ENCODE data around the gene ZBTB40.

The ZBTB40 gene

DNA sequence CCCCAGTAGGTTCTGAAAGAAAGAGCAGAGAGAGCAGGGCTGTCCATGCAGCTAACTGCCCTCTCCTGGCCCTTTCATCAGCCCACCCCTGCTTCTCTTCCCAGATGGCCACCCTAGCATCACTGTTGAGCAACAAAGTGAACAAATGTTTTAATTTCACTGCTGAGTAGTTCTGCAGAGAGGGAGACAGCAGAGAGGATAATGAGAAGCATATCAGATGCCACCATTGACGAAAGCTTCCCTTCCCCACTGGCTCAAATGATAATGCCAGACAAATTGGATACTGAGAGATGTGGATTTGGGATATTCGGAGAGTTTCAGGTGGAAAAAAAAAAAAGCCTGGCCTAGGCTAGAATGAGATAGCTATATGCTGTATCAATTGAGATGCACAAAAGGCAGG lies 46.8 kb downstream of the ZBTB40 start:
- peaks cover 21% of the 10 kb centered on the region for H3K36me3 ChIP-seq (ENCODE audit: control insufficient read depth, insufficient read depth, low read length)
- no peaks in the 10 kb centered on the region for H3K27me3 ChIP-seq (replicated peaks; ENCODE audit: control insufficient read depth, insufficient read depth, low read length, poor library complexity, severe bottlenecking)
- DNase-seq: no peak
- H3K4me3 ChIP-seq (ENCODE audit: insufficient read depth, low read depth, low read length, poor library complexity, severe bottlenecking): no peak overlapping the region
- H3K27ac ChIP-seq (ENCODE audit: insufficient read depth, low read length, poor library complexity, severe bottlenecking): no peak overlapping the region
- H3K9me3 ChIP-seq (ENCODE audit: control insufficient read depth, low read length): no peaks in the 10 kb centered on the region
- no peaks in the 10 kb centered on the region for H3K4me1 ChIP-seq (ENCODE audit: control insufficient read depth, insufficient read depth, low read length, poor library complexity, severe bottlenecking)

DNA sequence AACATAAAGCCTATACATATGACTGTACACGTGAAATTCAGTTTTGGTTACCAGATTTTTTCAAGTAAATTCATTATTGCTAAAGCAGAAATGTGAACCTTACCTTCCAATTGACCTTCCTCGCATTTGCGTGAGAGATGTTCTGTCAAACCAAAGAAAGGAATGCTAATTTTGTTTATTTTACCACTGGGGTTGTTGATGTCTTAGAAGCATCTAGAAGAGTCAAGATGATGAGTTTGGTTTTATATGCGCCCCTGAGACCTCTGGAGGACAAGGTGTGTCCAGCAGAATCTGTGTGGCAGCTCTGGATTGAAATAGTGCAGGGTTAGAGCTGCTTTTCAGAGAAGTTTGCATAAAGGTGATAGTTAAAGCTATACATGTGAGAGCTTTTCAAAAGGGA lies 48.4 kb downstream of the ZBTB40 start:
- Histone ChIP-seq H3K36me3 (ENCODE audit: control insufficient read depth, insufficient read depth, low read length) (peaks cover 18% of the 10 kb centered on the region), H3K4me3 (ENCODE audit: insufficient read depth, low read depth, low read length, poor library complexity, severe bottlenecking) (no peak overlapping the region), H3K9me3 (ENCODE audit: control insufficient read depth, low read length) (no peaks in the 10 kb centered on the region), H3K4me1 (ENCODE audit: control insufficient read depth, insufficient read depth, low read length, poor library complexity, severe bottlenecking) (no peaks in the 10 kb centered on the region), H3K27ac (ENCODE audit: insufficient read depth, low read length, poor library complexity, severe bottlenecking) (no peak overlapping the region), H3K27me3 (replicated peaks; ENCODE audit: control insufficient read depth, insufficient read depth, low read length, poor library complexity, severe bottlenecking) (no peaks in the 10 kb centered on the region)
- no peak for DNase-seq

DNA sequence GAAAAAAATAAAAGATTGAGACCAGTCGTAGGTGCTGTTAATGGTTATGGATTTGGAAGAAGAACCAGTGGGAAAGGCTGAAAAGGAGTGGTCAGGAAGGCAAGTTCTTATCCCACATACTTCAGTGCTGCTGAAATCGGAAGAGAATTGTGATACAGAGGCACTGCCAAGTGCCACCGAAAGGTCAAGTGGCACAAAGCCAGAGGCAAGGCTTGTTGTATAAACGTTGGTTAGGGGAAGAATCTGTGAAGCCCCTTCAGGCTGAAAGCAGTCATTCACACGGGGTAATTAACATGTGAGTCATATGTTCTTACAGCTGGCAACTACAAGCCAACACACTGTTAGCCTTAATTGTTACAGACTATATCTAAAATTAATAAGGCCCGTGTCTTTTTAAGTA lies 48.8 kb downstream of the ZBTB40 start:
- DNase-seq: no peak
- Histone ChIP-seq H3K27ac (ENCODE audit: insufficient read depth, low read length, poor library complexity, severe bottlenecking) (no peak overlapping the region), H3K4me1 (ENCODE audit: control insufficient read depth, insufficient read depth, low read length, poor library complexity, severe bottlenecking) (no peaks in the 10 kb centered on the region), H3K4me3 (ENCODE audit: insufficient read depth, low read depth, low read length, poor library complexity, severe bottlenecking) (no peak overlapping the region), H3K36me3 (ENCODE audit: control insufficient read depth, insufficient read depth, low read length) (peaks cover 18% of the 10 kb centered on the region), H3K9me3 (ENCODE audit: control insufficient read depth, low read length) (no peaks in the 10 kb centered on the region), H3K27me3 (replicated peaks; ENCODE audit: control insufficient read depth, insufficient read depth, low read length, poor library complexity, severe bottlenecking) (no peaks in the 10 kb centered on the region)

DNA sequence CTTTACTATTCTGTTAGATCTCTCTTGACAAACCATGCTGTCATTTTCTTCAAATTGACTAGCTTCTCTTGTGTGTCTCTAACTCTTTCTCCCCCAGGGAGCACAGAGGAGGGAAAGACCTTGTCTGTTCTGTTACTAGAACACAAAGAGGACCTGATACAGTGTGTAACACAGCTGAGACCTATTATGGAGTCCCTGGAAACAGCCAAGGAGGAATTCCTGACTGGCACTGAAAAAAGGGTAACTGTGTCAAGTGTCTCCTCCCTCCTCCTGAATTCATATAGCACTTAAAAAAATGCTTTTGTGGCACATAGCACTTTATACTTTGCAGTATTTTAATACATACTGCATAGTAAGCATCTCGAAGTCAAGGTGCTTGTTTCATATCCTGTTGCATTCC lies 50.6 kb downstream of the ZBTB40 start:
- Histone ChIP-seq H3K9me3 (ENCODE audit: control insufficient read depth, low read length) (no peaks in the 10 kb centered on the region), H3K4me3 (ENCODE audit: insufficient read depth, low read depth, low read length, poor library complexity, severe bottlenecking) (no peak overlapping the region), H3K4me1 (ENCODE audit: control insufficient read depth, insufficient read depth, low read length, poor library complexity, severe bottlenecking) (no peaks in the 10 kb centered on the region), H3K36me3 (ENCODE audit: control insufficient read depth, insufficient read depth, low read length) (peaks cover 26% of the 10 kb centered on the region), H3K27ac (ENCODE audit: insufficient read depth, low read length, poor library complexity, severe bottlenecking) (no peak overlapping the region), H3K27me3 (replicated peaks; ENCODE audit: control insufficient read depth, insufficient read depth, low read length, poor library complexity, severe bottlenecking) (no peaks in the 10 kb centered on the region)
- no peak for DNase-seq

DNA sequence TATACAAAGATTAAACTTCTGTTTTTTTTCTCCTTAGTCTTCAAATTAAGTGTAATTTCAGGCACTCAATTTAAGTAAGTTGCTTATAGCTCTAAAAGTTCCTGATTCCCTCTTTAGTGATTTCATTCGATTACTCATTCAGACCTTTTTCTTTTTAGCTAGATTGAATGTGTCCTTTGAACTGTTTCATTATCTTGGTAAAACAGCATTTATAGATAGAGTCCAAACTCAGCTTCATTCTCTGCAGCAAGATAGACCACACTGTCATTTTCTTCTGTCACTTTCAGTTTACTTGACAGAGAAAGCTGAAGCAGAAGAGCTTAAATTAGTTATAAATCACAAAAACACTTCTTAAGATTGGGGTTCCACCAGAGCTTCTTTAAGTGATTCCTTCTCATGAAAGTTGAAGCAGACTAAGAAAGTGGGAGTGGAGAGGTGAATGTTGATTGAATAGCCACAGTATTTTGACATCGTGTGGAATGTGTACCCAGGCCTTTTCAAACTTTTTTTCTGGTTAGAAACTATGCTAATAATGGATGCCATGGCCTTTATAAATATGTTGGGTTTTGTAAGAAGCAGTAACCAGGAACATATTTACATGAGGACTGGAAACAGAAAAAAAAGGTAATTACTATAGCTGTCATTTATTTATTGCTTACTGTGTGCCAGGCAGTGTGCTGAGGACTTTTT lies 52.2 kb downstream of the ZBTB40 start:
- Histone ChIP-seq H3K4me3 (ENCODE audit: insufficient read depth, low read depth, low read length, poor library complexity, severe bottlenecking) (no peak overlapping the region), H3K9me3 (ENCODE audit: control insufficient read depth, low read length) (no peaks in the 10 kb centered on the region), H3K4me1 (ENCODE audit: control insufficient read depth, insufficient read depth, low read length, poor library complexity, severe bottlenecking) (no peaks in the 10 kb centered on the region), H3K27ac (ENCODE audit: insufficient read depth, low read length, poor library complexity, severe bottlenecking) (no peak overlapping the region), H3K27me3 (replicated peaks; ENCODE audit: control insufficient read depth, insufficient read depth, low read length, poor library complexity, severe bottlenecking) (no peaks in the 10 kb centered on the region), H3K36me3 (ENCODE audit: control insufficient read depth, insufficient read depth, low read length) (peaks cover 43% of the 10 kb centered on the region)
- DNase-seq: no peak

DNA sequence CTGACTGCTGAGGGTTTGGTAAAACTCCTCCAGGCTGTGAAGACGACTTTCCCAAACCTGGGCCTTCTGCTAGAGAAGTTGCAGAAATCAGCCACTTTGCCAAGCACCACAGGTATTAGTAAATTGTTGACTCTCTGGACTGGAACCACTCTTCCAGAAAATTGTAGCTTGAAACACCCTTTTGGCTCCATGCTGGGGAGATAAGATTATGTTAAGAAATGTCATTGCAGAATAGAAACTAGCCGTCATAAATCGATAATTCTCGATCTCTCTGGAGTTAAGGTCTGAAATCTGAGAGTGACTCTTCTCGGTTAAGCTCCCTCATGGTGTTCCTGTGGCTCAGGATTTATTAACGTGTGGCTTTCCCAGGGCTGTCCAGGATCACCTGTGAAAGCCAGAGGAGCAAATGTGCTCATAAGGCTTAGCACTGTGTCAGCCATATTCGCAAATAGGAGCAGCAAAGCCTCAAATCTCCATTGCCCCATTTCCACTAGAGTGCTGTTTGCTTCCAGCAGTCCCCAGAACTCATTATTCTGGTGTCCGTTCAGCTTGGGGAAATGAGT lies 54.6 kb downstream of the ZBTB40 start:
- no peak for DNase-seq
- Histone ChIP-seq H3K36me3 (ENCODE audit: control insufficient read depth, insufficient read depth, low read length) (peaks cover 61% of the 10 kb centered on the region), H3K9me3 (ENCODE audit: control insufficient read depth, low read length) (no peaks in the 10 kb centered on the region), H3K4me3 (ENCODE audit: insufficient read depth, low read depth, low read length, poor library complexity, severe bottlenecking) (no peak overlapping the region), H3K27ac (ENCODE audit: insufficient read depth, low read length, poor library complexity, severe bottlenecking) (no peak overlapping the region), H3K4me1 (ENCODE audit: control insufficient read depth, insufficient read depth, low read length, poor library complexity, severe bottlenecking) (no peaks in the 10 kb centered on the region), H3K27me3 (replicated peaks; ENCODE audit: control insufficient read depth, insufficient read depth, low read length, poor library complexity, severe bottlenecking) (no peaks in the 10 kb centered on the region)

DNA sequence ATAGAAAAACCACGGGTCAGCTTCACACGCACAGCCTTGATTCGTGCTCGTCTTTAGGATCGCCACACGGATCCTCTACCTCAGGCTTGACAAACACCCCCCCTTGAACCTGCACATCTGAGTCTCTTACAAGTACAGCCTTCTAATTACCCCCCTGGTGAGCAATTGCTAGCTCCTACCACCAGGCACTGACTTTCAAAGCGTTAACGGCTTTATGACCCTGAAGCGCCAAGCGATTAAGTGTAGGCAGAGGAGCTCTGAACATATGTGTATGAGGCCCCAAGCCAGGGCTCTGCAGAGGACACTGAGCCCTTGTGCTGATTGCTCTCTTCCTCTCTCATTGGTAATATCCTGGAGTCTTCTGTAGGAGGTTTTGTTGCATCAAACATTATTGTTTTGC lies 55.9 kb downstream of the ZBTB40 start:
- Histone ChIP-seq H3K9me3 (ENCODE audit: control insufficient read depth, low read length) (no peaks in the 10 kb centered on the region), H3K4me1 (ENCODE audit: control insufficient read depth, insufficient read depth, low read length, poor library complexity, severe bottlenecking) (no peaks in the 10 kb centered on the region), H3K27ac (ENCODE audit: insufficient read depth, low read length, poor library complexity, severe bottlenecking) (no peak overlapping the region), H3K4me3 (ENCODE audit: insufficient read depth, low read depth, low read length, poor library complexity, severe bottlenecking) (no peak overlapping the region), H3K36me3 (ENCODE audit: control insufficient read depth, insufficient read depth, low read length) (peaks cover 65% of the 10 kb centered on the region), H3K27me3 (replicated peaks; ENCODE audit: control insufficient read depth, insufficient read depth, low read length, poor library complexity, severe bottlenecking) (no peaks in the 10 kb centered on the region)
- no peak for DNase-seq

DNA sequence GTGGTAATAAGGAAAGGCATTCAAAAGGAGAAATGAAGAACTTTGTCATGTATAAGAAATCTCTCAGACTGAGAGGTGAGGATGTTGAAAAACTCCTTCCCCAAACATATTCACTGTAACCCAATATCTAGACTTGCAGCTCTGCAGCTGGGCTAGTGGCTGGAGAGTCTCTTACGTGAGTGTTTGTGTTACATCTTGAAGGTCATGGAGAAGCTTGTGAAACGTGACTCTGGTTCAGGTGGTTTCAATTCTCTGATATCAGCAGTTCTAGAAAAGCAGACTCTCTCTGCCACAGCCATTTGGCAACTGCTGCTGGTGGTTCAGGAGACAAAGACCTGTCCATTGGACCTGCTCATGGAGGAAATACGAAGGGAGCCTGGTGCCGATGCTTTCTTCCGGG lies 56.7 kb downstream of the ZBTB40 start:
- Histone ChIP-seq H3K27ac (ENCODE audit: insufficient read depth, low read length, poor library complexity, severe bottlenecking) (no peak overlapping the region), H3K36me3 (ENCODE audit: control insufficient read depth, insufficient read depth, low read length) (peaks cover 69% of the 10 kb centered on the region)
- DNase-seq: no peak

DNA sequence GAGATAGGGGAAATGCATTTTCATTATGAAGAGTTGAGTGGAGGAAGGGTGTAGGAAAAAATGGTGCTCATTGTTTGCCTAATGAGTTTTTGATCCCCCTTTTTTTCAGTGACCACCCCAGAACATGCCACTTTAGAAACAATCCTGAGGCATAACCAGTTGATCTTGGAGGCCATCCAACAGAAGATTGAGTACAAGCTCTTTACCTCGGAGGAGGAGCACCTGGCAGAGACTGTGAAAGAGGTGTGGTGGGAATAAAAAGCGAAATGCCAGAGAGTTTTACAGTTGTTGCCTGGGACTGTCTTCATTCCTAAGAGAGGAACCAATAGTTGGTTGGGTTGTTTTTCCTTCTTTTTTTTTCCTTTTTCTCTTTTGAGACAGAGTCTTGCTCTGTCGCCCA lies 57.3 kb downstream of the ZBTB40 start:
- H3K4me1 ChIP-seq (ENCODE audit: control insufficient read depth, insufficient read depth, low read length, poor library complexity, severe bottlenecking): no peaks in the 10 kb centered on the region
- H3K27ac ChIP-seq (ENCODE audit: insufficient read depth, low read length, poor library complexity, severe bottlenecking): no peak overlapping the region
- peaks cover 70% of the 10 kb centered on the region for H3K36me3 ChIP-seq (ENCODE audit: control insufficient read depth, insufficient read depth, low read length)
- no peak for DNase-seq
- H3K9me3 ChIP-seq (ENCODE audit: control insufficient read depth, low read length): no peaks in the 10 kb centered on the region
- H3K4me3 ChIP-seq (ENCODE audit: insufficient read depth, low read depth, low read length, poor library complexity, severe bottlenecking): no peak overlapping the region
- no peaks in the 10 kb centered on the region for H3K27me3 ChIP-seq (replicated peaks; ENCODE audit: control insufficient read depth, insufficient read depth, low read length, poor library complexity, severe bottlenecking)

More for the DNA sequence above, 56.7 kb downstream of the ZBTB40 start:
- Histone ChIP-seq H3K4me1 (ENCODE audit: control insufficient read depth, insufficient read depth, low read length, poor library complexity, severe bottlenecking) (no peaks in the 10 kb centered on the region), H3K9me3 (ENCODE audit: control insufficient read depth, low read length) (no peaks in the 10 kb centered on the region), H3K27me3 (replicated peaks; ENCODE audit: control insufficient read depth, insufficient read depth, low read length, poor library complexity, severe bottlenecking) (no peaks in the 10 kb centered on the region), H3K4me3 (ENCODE audit: insufficient read depth, low read depth, low read length, poor library complexity, severe bottlenecking) (no peak overlapping the region)

DNA sequence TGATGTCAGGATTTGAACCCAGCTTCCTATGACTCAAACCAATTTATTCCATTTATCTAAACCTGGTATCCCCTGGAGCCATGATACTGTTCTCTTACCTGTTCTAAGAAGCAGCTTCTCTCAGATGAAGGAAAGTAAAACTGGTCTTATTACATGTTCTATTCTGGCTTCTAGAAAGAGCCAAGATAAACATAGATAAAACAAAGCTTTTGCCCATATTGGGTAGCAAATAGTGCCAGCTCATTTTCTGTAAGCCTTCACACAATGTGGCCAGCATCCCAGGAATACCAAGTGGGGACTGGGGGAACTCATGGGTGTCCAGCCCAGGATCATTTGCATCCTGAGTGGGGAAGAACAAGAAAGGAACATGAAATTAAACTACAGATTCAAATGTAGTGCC lies 58.2 kb downstream of the ZBTB40 start:
- Histone ChIP-seq H3K4me3 (ENCODE audit: insufficient read depth, low read depth, low read length, poor library complexity, severe bottlenecking) (no peak overlapping the region), H3K27me3 (replicated peaks; ENCODE audit: control insufficient read depth, insufficient read depth, low read length, poor library complexity, severe bottlenecking) (no peaks in the 10 kb centered on the region), H3K36me3 (ENCODE audit: control insufficient read depth, insufficient read depth, low read length) (peaks cover 78% of the 10 kb centered on the region), H3K4me1 (ENCODE audit: control insufficient read depth, insufficient read depth, low read length, poor library complexity, severe bottlenecking) (no peaks in the 10 kb centered on the region), H3K27ac (ENCODE audit: insufficient read depth, low read length, poor library complexity, severe bottlenecking) (no peak overlapping the region), H3K9me3 (ENCODE audit: control insufficient read depth, low read length) (no peaks in the 10 kb centered on the region)
- DNase-seq: no peak
